Loucy (cell line): Measurements from ENCODE around the gene ART5.

Source experiments
- EZH2phosphoT487 ChIP-seq: fragments of 200-600 bp; IDR thresholded peaks from 2 replicates; pipeline ENCODE4 v1.6.1; 2018; ENCODE audit warnings: antibody characterized with exemption, mild to moderate bottlenecking, moderate library complexity, borderline replicate concordance
- TF ChIP-seq, protein P1 (sequence below): fragments of 200-600 bp; sonication (generic); conservative IDR thresholded peaks from 2 replicates; pipeline ENCODE4 v1.5.1; 2014; ENCODE audit warnings: mild to moderate bottlenecking, antibody characterized with exemption, low read length

DNA sequence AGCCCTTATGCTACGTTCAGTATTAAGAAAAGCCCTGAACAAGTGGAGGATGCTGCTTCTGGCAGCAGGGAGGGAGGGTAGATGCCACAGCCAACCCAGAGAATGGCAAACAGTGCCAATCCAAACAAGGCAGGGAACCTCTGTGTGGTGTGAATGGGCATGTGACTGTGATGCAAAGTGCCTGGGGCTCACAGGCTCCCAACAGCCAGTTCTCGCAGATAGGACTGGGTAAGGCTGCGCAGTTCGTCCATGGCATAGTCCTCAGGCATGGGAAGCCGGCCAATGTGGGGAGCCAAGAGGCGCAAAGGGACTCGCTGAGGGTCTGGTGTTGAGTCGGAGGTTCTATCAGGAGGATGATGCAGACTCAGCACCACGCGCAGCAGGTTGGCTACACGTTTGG lies 34.2 kb upstream of the ART5 start:
- TF ChIP-seq, protein P1, sequence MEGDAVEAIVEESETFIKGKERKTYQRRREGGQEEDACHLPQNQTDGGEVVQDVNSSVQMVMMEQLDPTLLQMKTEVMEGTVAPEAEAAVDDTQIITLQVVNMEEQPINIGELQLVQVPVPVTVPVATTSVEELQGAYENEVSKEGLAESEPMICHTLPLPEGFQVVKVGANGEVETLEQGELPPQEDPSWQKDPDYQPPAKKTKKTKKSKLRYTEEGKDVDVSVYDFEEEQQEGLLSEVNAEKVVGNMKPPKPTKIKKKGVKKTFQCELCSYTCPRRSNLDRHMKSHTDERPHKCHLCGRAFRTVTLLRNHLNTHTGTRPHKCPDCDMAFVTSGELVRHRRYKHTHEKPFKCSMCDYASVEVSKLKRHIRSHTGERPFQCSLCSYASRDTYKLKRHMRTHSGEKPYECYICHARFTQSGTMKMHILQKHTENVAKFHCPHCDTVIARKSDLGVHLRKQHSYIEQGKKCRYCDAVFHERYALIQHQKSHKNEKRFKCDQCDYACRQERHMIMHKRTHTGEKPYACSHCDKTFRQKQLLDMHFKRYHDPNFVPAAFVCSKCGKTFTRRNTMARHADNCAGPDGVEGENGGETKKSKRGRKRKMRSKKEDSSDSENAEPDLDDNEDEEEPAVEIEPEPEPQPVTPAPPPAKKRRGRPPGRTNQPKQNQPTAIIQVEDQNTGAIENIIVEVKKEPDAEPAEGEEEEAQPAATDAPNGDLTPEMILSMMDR = no peak
- no peak for TF ChIP-seq EZH2phosphoT487
